ENCODE data around the gene ZNF300.
A peak's percentile ranks its signal among the peaks of the same experiment; 100 is the strongest.
"Not testable (repeated sequence)": the region's sequence is repeated elsewhere in the genome, so short reads cannot be mapped to it uniquely, and the experiment has no call there.

Gene ZNF300

DNA sequence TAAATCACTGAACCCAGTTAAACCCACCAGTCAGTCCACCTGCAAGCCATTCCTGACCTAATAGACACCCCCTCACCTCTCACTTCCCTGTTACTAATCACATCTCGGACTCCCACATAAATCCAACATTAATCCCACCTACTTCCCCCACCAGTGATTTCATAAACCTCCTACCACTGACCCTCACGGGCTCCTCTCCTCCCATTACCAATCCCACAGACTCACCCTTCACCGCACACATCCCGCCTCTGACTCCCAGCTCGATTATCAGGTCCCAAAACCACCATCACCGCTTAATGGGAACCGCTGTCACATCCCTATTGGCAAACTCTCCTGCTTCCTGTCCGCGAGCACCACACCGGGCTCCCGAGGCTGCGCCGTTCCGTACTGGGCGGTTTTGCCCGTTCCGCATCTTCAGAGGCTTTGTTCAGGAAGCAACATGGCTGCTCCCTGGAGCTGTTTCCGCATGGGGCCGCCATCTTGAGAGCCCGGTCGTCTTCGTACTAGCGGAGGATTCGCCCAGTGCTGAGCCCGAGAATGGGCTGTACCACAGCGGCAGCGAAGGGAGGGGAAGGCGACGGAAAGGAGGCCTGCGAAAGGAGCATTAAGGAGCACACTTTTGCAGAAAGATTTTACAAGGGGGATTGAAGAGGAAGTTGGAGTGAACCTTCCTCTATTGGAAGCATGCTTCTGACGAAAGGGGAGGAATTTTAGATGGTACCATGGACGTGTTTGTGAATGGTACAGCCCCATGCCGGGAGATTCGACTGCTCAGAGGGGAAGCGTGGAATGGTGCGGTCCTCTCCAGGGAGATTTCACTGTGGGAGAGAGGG lies at the start of gene ZNF300:
Gene ZNF300, minus strand, starts transcription at position 502 of the 833 bp plus-strand sequence. CDS start 1,825 bp downstream, outside the sequence.
- peak; percentile 16 to 89 (median 80) for DNase-seq

- DNase-seq, result no peak
Measured at GRCh38 chr5:150948539-150948938, 43.8 kb upstream of the ZNF300 start.

DNA sequence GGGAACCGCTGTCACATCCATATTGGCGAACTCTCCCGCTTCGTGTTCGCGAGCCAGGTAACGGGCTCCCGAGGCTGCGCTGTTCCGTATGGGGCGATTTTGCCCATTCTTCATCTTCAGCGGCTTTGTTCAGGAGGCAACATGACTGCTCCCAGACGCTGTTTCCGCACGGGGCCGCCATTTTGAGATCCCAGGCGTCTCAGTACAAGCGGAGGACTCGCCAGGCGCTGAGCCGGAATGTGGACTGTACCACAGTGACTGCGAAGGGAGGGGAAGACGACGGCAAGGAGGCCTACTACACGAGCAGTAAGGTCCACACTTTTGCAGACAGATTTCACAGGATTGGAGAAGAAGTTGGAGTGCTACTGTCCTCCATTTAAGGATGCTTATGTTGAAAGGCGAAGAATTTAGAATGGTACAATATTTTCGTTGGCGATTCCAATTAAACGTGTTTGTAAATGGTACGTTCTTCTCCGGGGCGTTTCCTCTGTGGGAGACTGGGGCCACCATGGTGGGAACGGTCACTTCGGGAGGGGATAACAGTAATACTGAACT lies 41.6 kb upstream of the ZNF300 start:
- peak in 55 of 58 donors; percentile 3 to 84 (median 59) for DNase-seq

DNA sequence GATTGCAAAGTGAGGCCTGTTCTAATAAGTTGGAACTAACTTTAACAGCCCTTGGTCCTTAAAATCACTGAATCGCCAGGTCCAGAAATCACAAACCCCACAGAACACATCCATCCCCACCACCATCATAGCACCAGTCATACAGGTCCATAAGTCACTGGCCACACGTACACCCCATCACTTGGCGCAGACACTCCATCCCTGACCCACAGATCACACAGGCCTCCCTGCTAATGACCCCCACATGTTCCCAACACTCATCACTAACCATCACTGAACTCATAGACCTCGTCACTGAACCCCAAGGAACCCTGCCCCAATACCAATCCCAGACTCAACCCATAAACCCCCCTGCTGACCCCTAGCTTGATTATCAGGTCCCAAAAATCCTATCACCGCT lies 41.2 kb upstream of the ZNF300 start:
- DNase-seq, result peak in 3 of 58 donors; percentile 0 to 12 (median 0)

GRCh38 chr5:150945486-150945885 lies 40.7 kb upstream of the ZNF300 start:
- DNase-seq, result no peak

- no peak for DNase-seq
Measured at GRCh38 chr5:150931368-150931965, 26.7 kb upstream of the ZNF300 start.

DNA sequence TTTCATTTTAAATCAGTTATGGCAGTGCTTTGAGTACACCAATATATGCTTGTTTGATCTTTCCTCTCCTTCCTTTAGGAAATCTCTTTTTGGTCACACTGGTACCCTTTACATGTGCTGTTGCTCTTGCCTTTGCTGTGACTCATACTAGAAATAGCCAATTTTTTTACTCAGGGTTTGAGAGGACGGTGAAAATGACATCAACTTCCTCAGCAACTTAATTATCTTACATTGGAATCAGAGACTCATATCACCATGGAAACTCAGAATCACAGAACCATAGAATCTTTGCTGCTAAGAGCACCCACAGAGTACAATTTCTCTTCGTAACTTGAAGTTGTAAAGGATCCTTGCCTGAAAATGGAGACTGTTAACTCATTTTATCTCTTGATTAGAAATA lies 13.8 kb upstream of the ZNF300 start:
- no peak for DNase-seq

DNA sequence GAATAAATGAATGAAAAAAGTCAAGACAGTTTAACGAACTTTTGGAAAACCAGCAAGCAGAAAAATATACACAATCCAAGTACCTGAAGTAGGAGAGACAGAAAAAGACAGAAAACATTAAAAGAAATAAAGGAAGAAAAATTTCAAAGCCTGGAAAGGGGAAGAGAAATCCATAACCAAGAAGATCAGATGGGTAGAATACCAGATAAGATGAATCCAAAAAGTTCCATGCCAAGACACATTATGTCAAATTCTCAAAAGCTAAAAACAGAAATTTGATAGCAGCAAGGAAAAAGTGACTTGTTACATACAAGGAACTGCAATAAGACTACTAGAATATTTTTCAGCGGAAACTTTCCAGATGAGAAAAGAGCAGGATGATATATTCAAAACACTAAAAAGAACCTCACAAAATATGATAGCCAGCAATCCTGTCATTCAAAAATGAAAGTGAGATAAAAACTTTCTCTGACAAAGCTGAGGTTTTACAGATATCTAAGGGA lies 7.6 kb upstream of the ZNF300 start:
- no peak for DNase-seq

- DNase-seq, result no peak
Measured at GRCh38 chr5:150905312-150905683, 518 bp upstream of the ZNF300 start.

DNA sequence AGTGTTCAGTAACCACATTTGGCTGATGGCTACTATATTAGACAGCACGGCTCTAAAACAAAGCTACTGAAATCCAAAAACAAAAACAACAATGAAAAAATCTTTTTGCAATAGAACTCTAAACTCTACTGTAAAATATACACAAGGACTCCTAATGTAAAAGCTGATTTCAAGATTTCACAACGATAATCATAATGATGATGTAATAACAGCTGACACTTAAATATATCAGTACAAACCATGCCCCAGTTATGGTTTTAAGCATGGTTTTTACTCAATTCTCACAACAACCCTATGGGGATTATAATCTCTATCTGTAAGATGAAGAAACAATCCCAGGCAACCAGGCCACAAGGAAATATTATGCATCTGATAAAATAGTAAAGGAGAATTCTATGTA lies 3.3 kb downstream of the ZNF300 start:
- DNase-seq, result no peak

- no peak for DNase-seq
Measured at GRCh38 chr5:150895431-150896428, 9.1 kb downstream of the ZNF300 start.

- DNase-seq, result no peak
Measured at GRCh38 chr5:150879358-150879757, 25.4 kb downstream of the ZNF300 start.

GRCh38 chr5:150862070-150862469 lies 42.7 kb downstream of the ZNF300 start:
- DNase-seq, result no peak

GRCh38 chr5:150860246-150860821 lies 44.4 kb downstream of the ZNF300 start:
- no peak for DNase-seq

GRCh38 chr5:150856700-150857099 lies 48.1 kb downstream of the ZNF300 start:
- DNase-seq, result not testable (repeated sequence)

DNA sequence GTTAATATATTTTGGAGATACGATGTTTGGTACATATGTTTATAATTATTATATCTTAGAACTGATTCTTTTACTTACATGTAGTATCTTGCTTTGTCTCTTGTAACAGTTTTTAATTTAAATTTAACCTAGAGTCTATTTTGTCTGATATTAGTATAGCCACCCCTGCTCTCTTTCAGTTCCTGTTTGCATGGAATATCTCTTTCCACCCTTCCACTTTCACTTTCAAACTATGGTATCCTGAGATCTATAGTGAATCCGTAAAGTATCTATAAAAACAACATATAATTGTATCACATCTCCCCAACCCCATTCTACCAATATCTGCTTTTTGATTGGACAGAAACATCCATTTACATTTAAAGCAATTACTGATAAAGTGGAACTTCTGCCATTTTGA lies 51.2 kb downstream of the ZNF300 start:
- no peak for DNase-seq

DNA sequence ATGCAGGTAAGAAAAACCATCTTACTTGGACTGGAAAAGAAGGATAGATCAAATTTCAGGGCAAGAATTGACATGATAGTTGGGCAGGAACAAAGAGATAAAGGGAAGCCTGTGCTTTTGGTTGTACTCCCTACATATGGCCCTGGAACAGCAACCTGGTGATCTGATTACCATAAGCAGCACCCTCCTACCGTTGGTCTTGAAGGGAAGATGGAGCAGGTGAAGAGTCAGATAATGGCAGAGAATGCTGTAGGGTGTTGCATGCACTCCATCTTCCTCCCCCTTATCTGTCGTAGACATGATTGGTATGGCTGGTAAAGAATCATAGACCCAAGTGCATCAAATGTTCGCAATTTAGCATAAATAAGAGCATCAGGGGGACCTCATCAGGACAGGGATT lies 53.7 kb downstream of the ZNF300 start:
- no peak for DNase-seq

GRCh38 chr5:150848271-150848670 lies 56.5 kb downstream of the ZNF300 start:
- no peak for DNase-seq

DNA sequence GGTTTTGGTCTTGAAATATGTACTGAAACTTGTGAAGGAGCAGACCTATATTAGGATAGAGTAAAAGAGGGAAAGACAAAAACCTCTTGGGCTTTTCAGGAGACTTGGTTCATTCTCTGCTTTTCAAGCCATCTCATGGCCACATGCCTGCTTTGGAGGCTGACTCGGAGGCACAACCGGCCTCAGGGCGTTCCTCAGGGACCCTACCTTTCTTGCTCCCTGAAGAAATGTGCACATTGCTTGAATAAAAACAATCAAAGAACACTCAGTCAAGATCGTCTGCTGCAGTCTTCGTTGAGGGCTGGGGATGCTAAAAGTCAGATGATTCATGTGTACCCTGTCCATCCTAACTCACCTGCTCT lies 57.5 kb downstream of the ZNF300 start:
- DNase-seq, result no peak

- peak in 9 of 58 donors; percentile 1 to 51 (median 7) for DNase-seq
Measured at GRCh38 chr5:150846654-150847333, 58.0 kb downstream of the ZNF300 start.
